Measurements from ENCODE around the gene KREMEN1. TPM values are rescaled to one million over a fixed set of nuclear protein-coding genes. Genes with fewer than 3 reads are reported as not detected.

KREMEN1 gene
- total RNA-seq, 1 experiment from 2014 or later = 31.9 TPM

GRCh38 chr22:29157759-29158535, 85.1 kb downstream of the KREMEN1 start:
- Histone ChIP-seq H3K36me3 (ENCODE audit: control insufficient read depth in 1 of 2, insufficient read depth in 2 of 2, low read length in 2 of 2) (no peaks in the 10 kb centered on the region), H3K4me1 (ENCODE audit: control insufficient read depth in 1 of 2, insufficient read depth in 2 of 2, low read length in 2 of 2) (peaks cover 3 to 8% of the 10 kb centered on the region in 2 experiments; a peak in 2 of 4 replicates), H2AFZ (ENCODE audit: low read depth, low read length, poor library complexity, severe bottlenecking) (peak overlapping the region; percentile 66), H3K27ac (ENCODE audit: low read depth, low read length) (no peak overlapping the region), H4K20me1 (ENCODE audit: insufficient read depth) (no peaks in the 10 kb centered on the region), H3K27me3 (ENCODE audit: insufficient read depth, low read length) (no peaks in the 10 kb centered on the region), H3K4me2 (ENCODE audit: low read length) (no peak overlapping the region), H3K4me3 (replicated peaks in 1 of 2; ENCODE audit: low read depth in 1 of 2, low read length in 2 of 2) (no peak overlapping the region), H3K9ac (ENCODE audit: low read length) (no peak overlapping the region), H3K9me3 (ENCODE audit: control insufficient read depth in 1 of 2, insufficient read depth in 1 of 2, low read depth in 1 of 2, low read length in 2 of 2) (no peaks in the 10 kb centered on the region), H3K79me2 (ENCODE audit: insufficient read depth, low read length) (no peaks in the 10 kb centered on the region), H3K9me2 (ENCODE audit: insufficient read depth) (no peaks in the 10 kb centered on the region)
- peak; percentile 15 for DNase-seq (ENCODE audit: low read depth, low spot score)
- peak; percentile 67 for ATAC-seq
- CTCF ChIA-PET = no interaction called here
- TF ChIP-seq ZFX (IDR thresholded peaks at IDR 0.05) (no peak), POLR2A (IDR thresholded peaks at IDR 0.05; ENCODE audit: borderline replicate concordance, extremely low read depth, insufficient read depth, insufficient read length) (no peak), MAX (IDR thresholded peaks at IDR 0.05) (no peak), YY1 (IDR thresholded peaks at IDR 0.05; ENCODE audit: extremely low read depth, insufficient replicate concordance, low read depth, low read length) (peak; percentile 19), POLR2AphosphoS5 (IDR thresholded peaks at IDR 0.05; ENCODE audit: low read depth, low read length) (no peak), RAD21 (IDR thresholded peaks at IDR 0.05; ENCODE audit: low read depth) (no peak), FOSL1 (IDR thresholded peaks at IDR 0.05; ENCODE audit: low read depth) (no peak)
- POLR2A ChIA-PET = no interaction called here
- intact Hi-C loops (cut with micrococcal nuclease) = loop anchor here (10.0 kb wide), 1 partner anchor 87 kb away; no protein-coding TSS in a partner anchor
- RAD21 ChIA-PET (ENCODE audit: low non-redundant PET in 1 of 2, low total read pairs in 2 of 2, uncharacterized antibody in 2 of 2, unreplicated experiment in 2 of 2) = no interaction called here
- BruUV-seq (replicated peaks) = no TSS peak

GRCh38 chr22:29158546-29158945, 85.7 kb downstream of the KREMEN1 start:
- Histone ChIP-seq H3K79me2 (ENCODE audit: insufficient read depth, low read length) (no peaks in the 10 kb centered on the region), H3K4me2 (ENCODE audit: low read length) (no peak overlapping the region), H3K9ac (ENCODE audit: low read length) (no peak overlapping the region), H3K27ac (ENCODE audit: low read depth, low read length) (no peak overlapping the region), H3K36me3 (ENCODE audit: control insufficient read depth in 1 of 2, insufficient read depth in 2 of 2, low read length in 2 of 2) (no peaks in the 10 kb centered on the region), H4K20me1 (ENCODE audit: insufficient read depth) (no peaks in the 10 kb centered on the region), H3K4me1 (ENCODE audit: control insufficient read depth in 1 of 2, insufficient read depth in 2 of 2, low read length in 2 of 2) (peaks cover 3 to 8% of the 10 kb centered on the region in 2 experiments; a peak in 2 of 4 replicates), H2AFZ (ENCODE audit: low read depth, low read length, poor library complexity, severe bottlenecking) (no peak overlapping the region), H3K9me3 (ENCODE audit: control insufficient read depth in 1 of 2, insufficient read depth in 1 of 2, low read depth in 1 of 2, low read length in 2 of 2) (no peaks in the 10 kb centered on the region), H3K27me3 (ENCODE audit: insufficient read depth, low read length) (no peaks in the 10 kb centered on the region), H3K4me3 (replicated peaks in 1 of 2; ENCODE audit: low read depth in 1 of 2, low read length in 2 of 2) (no peak overlapping the region), H3K9me2 (ENCODE audit: insufficient read depth) (no peaks in the 10 kb centered on the region)
- ChIA-PET CTCF (no interaction called here), POLR2A (interaction anchor here (0.6 kb wide), 1 partner anchor 423 kb away, joined by 5 read pairs; no protein-coding TSS in a partner anchor), RAD21 (ENCODE audit: low non-redundant PET in 1 of 2, low total read pairs in 2 of 2, uncharacterized antibody in 2 of 2, unreplicated experiment in 2 of 2) (no interaction called here)
- DNase-seq (ENCODE audit: low read depth, low spot score) (no peak), ATAC-seq (no peak)
- intact Hi-C loops (cut with micrococcal nuclease) = loop anchor here (10.0 kb wide), 1 partner anchor 86 kb away; no protein-coding TSS in a partner anchor
- BruUV-seq (replicated peaks) = no TSS peak
- TF ChIP-seq YY1 (IDR thresholded peaks at IDR 0.05; ENCODE audit: extremely low read depth, insufficient replicate concordance, low read depth, low read length) = no peak
- no peak for TF ChIP-seq TCF7L2 (IDR thresholded peaks at IDR 0.05; ENCODE audit: borderline replicate concordance, extremely low read depth, insufficient read depth, insufficient read length)
- TF ChIP-seq SRF (IDR thresholded peaks at IDR 0.05; ENCODE audit: low read depth) = no peak
- TF ChIP-seq POLR2A (IDR thresholded peaks at IDR 0.05; ENCODE audit: borderline replicate concordance, extremely low read depth, insufficient read depth, insufficient read length) = no peak
- TF ChIP-seq EZH2phosphoT487 (IDR thresholded peaks at IDR 0.05; ENCODE audit: borderline replicate concordance) = no peak
- TF ChIP-seq EGR1 (IDR thresholded peaks at IDR 0.05; ENCODE audit: low read depth) = no peak
- TF ChIP-seq FOSL1 (IDR thresholded peaks at IDR 0.05; ENCODE audit: low read depth) = no peak
- no peak for TF ChIP-seq ATF3 (IDR thresholded peaks at IDR 0.05)
